H1 (cell line): ENCODE results near the gene DCTN1. TPM values are rescaled to one million over a fixed set of nuclear protein-coding genes. Genes with fewer than 3 reads are reported as not detected.

Experiments
- CTCF ChIA-PET: fragments of 300-600 bp; sonication (Branson Sonifier 250); formaldehyde crosslinking; loops from one replicate; lab custom pipeline; 2021; ENCODE audit not compliant: partially characterized antibody; lab: Charles Lee
- POLR2A ChIA-PET: fragments of 300-600 bp; sonication (Branson Sonifier 250); formaldehyde crosslinking; loops from one replicate; lab custom pipeline; 2021; ENCODE audit warnings: inconsistent platforms; ENCODE audit not compliant: partially characterized antibody; lab: Charles Lee
- DNase-seq, 2 experiments: peaks; one replicate each; pipeline versions ENCODE4 v3.0.0 to v3.0.0-alpha.2; 2010 to 2022; ENCODE audit warnings: low spot score in 2 of 2, low read depth in 1 of 2, mixed read lengths in 1 of 2
- FAIRE-seq: peaks from 2 replicates; lab custom pipeline; 2011; peaks lifted over from hg19 to GRCh38; lab: Jason Lieb, UNC
- H2AFZ ChIP-seq: 2 replicates; pipeline ENCODE4 v1.8.1; 2012; ENCODE audit warnings: low read length, inconsistent platforms
- H2AK5ac ChIP-seq: 2 replicates; pipeline ENCODE4 v1.6.1; 2013; ENCODE audit warnings: low read depth, low read length
- H2BK120ac ChIP-seq: replicated peaks from 2 replicates; pipeline ENCODE3; 2013; ENCODE audit warnings: low read depth, low read length, inconsistent platforms
- H2BK12ac ChIP-seq: 2 replicates; pipeline ENCODE4 v1.6.1; 2013; ENCODE audit warnings: low read depth, low read length
- H2BK15ac ChIP-seq: 2 replicates; pipeline ENCODE4 v1.6.1; 2013; ENCODE audit warnings: low read length
- H2BK20ac ChIP-seq: 2 replicates; pipeline ENCODE4 v1.6.1; 2013; ENCODE audit warnings: low read length
- H2BK5ac ChIP-seq: 2 replicates; pipeline ENCODE4 v1.6.1; 2013; ENCODE audit warnings: low read depth, low read length
- H3K14ac ChIP-seq: 2 replicates; pipeline ENCODE4 v1.6.1; 2013; ENCODE audit warnings: inconsistent platforms; ENCODE audit not compliant: insufficient read length
- H3K18ac ChIP-seq: 2 replicates; pipeline ENCODE4 v1.6.1; 2013; ENCODE audit warnings: low read length; ENCODE audit errors: extremely low read depth
- H3K23ac ChIP-seq: 2 replicates; pipeline ENCODE4 v1.6.1; 2013; ENCODE audit warnings: inconsistent platforms; ENCODE audit not compliant: insufficient read length
- H3K23me2 ChIP-seq: 2 replicates; pipeline ENCODE4 v1.6.1; 2013; ENCODE audit warnings: low read depth, low read length
- H3K27ac ChIP-seq: 2 replicates; pipeline ENCODE4 v1.6.1; 2011; ENCODE audit warnings: low read depth, low read length, inconsistent platforms
- H3K27me3 ChIP-seq, 4 experiments: replicated peaks in 1 of 4; 1 replicate in 1 of 4; 2 replicates in 3 of 4; pipeline versions ENCODE4 v1.6.1 to v1.8.1; 2011 to 2013; ENCODE audit warnings: low read length in 3 of 4, mild to moderate bottlenecking in 3 of 4, inconsistent platforms in 2 of 4, mixed read lengths in 2 of 4, moderate library complexity in 1 of 4; ENCODE audit not compliant: control insufficient read depth in 3 of 4, insufficient read depth in 3 of 4; ENCODE audit errors: extremely low read depth in 1 of 4
- H3K36me3 ChIP-seq, 4 experiments: 2 replicates each; pipeline versions ENCODE4 v1.6.1 to v1.8.1; 2011 to 2013; ENCODE audit warnings: mild to moderate bottlenecking in 4 of 4, low read length in 3 of 4, moderate library complexity in 2 of 4, control low read depth in 1 of 4, inconsistent platforms in 1 of 4; ENCODE audit not compliant: insufficient read depth in 4 of 4, control insufficient read depth in 2 of 4
- H3K4ac ChIP-seq: replicated peaks from 2 replicates; pipeline ENCODE3; 2013; ENCODE audit warnings: low read length, low read depth, mixed read lengths, inconsistent platforms; ENCODE audit not compliant: insufficient read length
- H3K4me1 ChIP-seq, 4 experiments: replicated peaks in 1 of 4; 1 replicate in 1 of 4; 2 replicates in 3 of 4; pipeline versions ENCODE4 v1.6.1 to v1.8.1; 2011 to 2013; ENCODE audit warnings: low read length in 3 of 4, inconsistent platforms in 2 of 4, mixed read lengths in 1 of 4; ENCODE audit not compliant: insufficient read depth in 4 of 4, control insufficient read depth in 3 of 4
- H3K4me2 ChIP-seq, 2 experiments: 2 replicates each; pipeline versions ENCODE4 v1.6.1 to v1.8.1; 2011 to 2013; ENCODE audit warnings: low read depth in 2 of 2, low read length in 2 of 2, control low read depth in 1 of 2, inconsistent platforms in 1 of 2, mild to moderate bottlenecking in 1 of 2; ENCODE audit not compliant: insufficient read depth in 1 of 2
- H3K4me3 ChIP-seq, 4 experiments: fragments of 200-600, 300-600 bp in 1 of 4; sonication (generic), shearing (Covaris generic), sonication (Bioruptor Twin) in 1 of 4; 2 replicates each; pipeline versions ENCODE4 v1.5.1 to v1.8.1; 2011 to 2016; ENCODE audit warnings: low read length in 4 of 4, low read depth in 3 of 4, control low read depth in 2 of 4, inconsistent platforms in 2 of 4, mild to moderate bottlenecking in 2 of 4, mixed read lengths in 1 of 4, moderate library complexity in 1 of 4; ENCODE audit not compliant: insufficient read depth in 2 of 4; ENCODE audit errors: extremely low read depth in 1 of 4
- H3K56ac ChIP-seq: replicated peaks from 2 replicates; pipeline ENCODE3; 2013; ENCODE audit warnings: low read depth, mild to moderate bottlenecking, mixed read lengths, low read length, inconsistent platforms; ENCODE audit not compliant: insufficient read length
- H3K79me1 ChIP-seq: 2 replicates; pipeline ENCODE4 v1.6.1; 2013; ENCODE audit warnings: low read depth, low read length, control low read depth
- H3K79me2 ChIP-seq, 2 experiments: 2 replicates each; pipeline versions ENCODE4 v1.6.1 to v1.8.1; 2012 to 2013; ENCODE audit warnings: low read length in 2 of 2, mild to moderate bottlenecking in 2 of 2, inconsistent platforms in 1 of 2; ENCODE audit not compliant: insufficient read depth in 2 of 2, control insufficient read depth in 1 of 2
- H3K9ac ChIP-seq, 4 experiments: replicated peaks in 1 of 4; 1 replicate in 1 of 4; 2 replicates in 3 of 4; pipeline versions ENCODE4 v1.6.1 to v1.8.1; 2011 to 2013; ENCODE audit warnings: low read depth in 3 of 4, low read length in 3 of 4, control low read depth in 2 of 4, mild to moderate bottlenecking in 2 of 4, moderate library complexity in 2 of 4, inconsistent platforms in 1 of 4; ENCODE audit errors: extremely low read depth in 1 of 4
- H3K9me3 ChIP-seq, 2 experiments: 2 replicates each; pipeline versions ENCODE4 v1.6.1 to v1.8.1; 2012 to 2013; ENCODE audit warnings: mild to moderate bottlenecking in 2 of 2, moderate library complexity in 2 of 2, control low read depth in 1 of 2, inconsistent platforms in 1 of 2, low read depth in 1 of 2, low read length in 1 of 2, mixed read lengths in 1 of 2; ENCODE audit not compliant: insufficient read depth in 2 of 2
- H4K20me1 ChIP-seq, 2 experiments: replicated peaks in 1 of 2; 2 replicates each; pipeline versions ENCODE3 to v1.8.1; 2011 to 2013; ENCODE audit warnings: inconsistent platforms in 2 of 2, low read length in 2 of 2, mild to moderate bottlenecking in 1 of 2; ENCODE audit not compliant: insufficient read depth in 2 of 2, control insufficient read depth in 1 of 2
- H4K5ac ChIP-seq: 2 replicates; pipeline ENCODE4 v1.6.1; 2013; ENCODE audit warnings: low read length, low read depth, mixed read lengths, inconsistent platforms; ENCODE audit not compliant: insufficient read length
- H4K8ac ChIP-seq: 2 replicates; pipeline ENCODE4 v1.8.0; 2013; ENCODE audit warnings: mild to moderate bottlenecking, moderate library complexity, low read length, inconsistent platforms; ENCODE audit not compliant: insufficient read depth; ENCODE audit errors: extremely low read depth
- H4K91ac ChIP-seq: replicated peaks from 2 replicates; pipeline ENCODE3; 2013; ENCODE audit warnings: low read length, mixed read lengths, inconsistent platforms; ENCODE audit not compliant: insufficient read length
- BCL11A ChIP-seq, 2 experiments: IDR thresholded peaks; one replicate each; pipeline ENCODE4 v1.6.1; 2011; ENCODE audit warnings: low read depth in 2 of 2, low read length in 2 of 2, mild to moderate bottlenecking in 2 of 2
- CHD1 ChIP-seq: IDR thresholded peaks from 2 replicates; pipeline ENCODE4 v1.6.1; 2012; ENCODE audit warnings: low read depth, low read length, improper control_type of control experiment
- CTBP2 ChIP-seq: IDR thresholded peaks from 2 replicates; pipeline ENCODE4 v1.7.0; 2011; ENCODE audit warnings: borderline replicate concordance, mild to moderate bottlenecking, moderate library complexity, mixed read lengths, low read length; ENCODE audit not compliant: insufficient read depth, insufficient read length
- NANOG ChIP-seq: IDR thresholded peaks from 2 replicates; pipeline ENCODE4 v1.6.1; 2011; ENCODE audit warnings: low read length, low read depth, mild to moderate bottlenecking, inconsistent platforms; ENCODE audit not compliant: insufficient read depth, poor library complexity, severe bottlenecking
- POLR2A ChIP-seq, 2 experiments: IDR thresholded peaks; 1 replicate in 1 of 2; 2 replicates in 1 of 2; pipeline ENCODE4 v1.6.1; 2011; ENCODE audit warnings: low read depth in 2 of 2, low read length in 2 of 2, mild to moderate bottlenecking in 2 of 2; ENCODE audit errors: control extremely low read depth in 1 of 2
- RBBP5 ChIP-seq: IDR thresholded peaks from 2 replicates; pipeline ENCODE4 v1.7.1; 2012; ENCODE audit warnings: low read depth, mild to moderate bottlenecking, inconsistent platforms, low read length, moderate library complexity, borderline replicate concordance
- SIN3A ChIP-seq, 2 experiments: IDR thresholded peaks in 1 of 2; conservative IDR thresholded peaks in 1 of 2; 2 replicates each; pipeline ENCODE4 v1.6.1; 2011 to 2012; ENCODE audit warnings: low read length in 2 of 2, improper control_type of control experiment in 1 of 2, low read depth in 1 of 2, mild to moderate bottlenecking in 1 of 2
- SP4 ChIP-seq: IDR thresholded peaks from 2 replicates; pipeline ENCODE4 v1.6.1; 2012; ENCODE audit warnings: low read length, inconsistent platforms
- SRF ChIP-seq: IDR thresholded peaks from 2 replicates; pipeline ENCODE4 v1.6.1; 2011; ENCODE audit warnings: mild to moderate bottlenecking, low read depth, low read length, moderate library complexity
- TCF12 ChIP-seq: IDR thresholded peaks from 2 replicates; pipeline ENCODE4 v1.6.1; 2011; ENCODE audit warnings: low read depth, mild to moderate bottlenecking, low read length
- WGBS, 2 experiments: shearing (Covaris generic) in 1 of 2; methylation state at CpG; one replicate each; pipeline versions ENCODE4 v1.1.6 to v1.1.7; 2013 to 2015; ENCODE audit warnings: low lambda C conversion rate in 2 of 2, mixed read lengths in 2 of 2, inconsistent platforms in 1 of 2, low coverage in 1 of 2, missing lambda C conversion rate in 1 of 2; ENCODE audit not compliant: insufficient replicate concordance in 2 of 2, insufficient coverage in 1 of 2, insufficient read length in 1 of 2; ENCODE audit errors: extremely low coverage in 1 of 2, missing lambda C conversion rate in 1 of 2; 5-methylcytosine and 5-hydroxymethylcytosine counted together
- polyA plus RNA-seq, 7 experiments: library from polyadenylated mRNA; depleted of rRNA in 3 of 7; stranded (reverse) in 5 of 7; unstranded in 2 of 7; fragments of >200 nt in 5 of 7; fragments of 200-250 nt in 2 of 7; gene quantifications; 1 replicate in 5 of 7; 2 replicates in 1 of 7; 4 replicates in 1 of 7; pipeline versions ENCODE4 v1.2.1 to v1.2.3, GENCODE V29; 2011 to 2013; ENCODE audit warnings: missing spikeins in 2 of 7, mixed read lengths in 2 of 7
- total RNA-seq: library from RNA; stranded (reverse); fragmentation: NEBNext Ultra II Directional; extraction: Animal tissue kit (Norgen Biotek cat#: 25700); gene quantifications from 2 replicates; pipeline ENCODE4 v1.2.1, GENCODE V29; 2021
- TF ChIP-seq, protein P1 (sequence below), 3 experiments: IDR thresholded peaks; 1 replicate in 2 of 3; 2 replicates in 1 of 3; pipeline versions ENCODE4 v1.5.1 to v1.6.1; 2011; ENCODE audit warnings: low read length in 3 of 3, mild to moderate bottlenecking in 3 of 3, inconsistent platforms in 2 of 3, low read depth in 1 of 3, moderate library complexity in 1 of 3; ENCODE audit not compliant: insufficient read depth in 1 of 3; ENCODE audit errors: control extremely low read depth in 1 of 3

Gene DCTN1
- total and polyA plus RNA-seq, 2 of the 8 experiments (the other 6 are each of a cell fraction or from before 2014, with no cell fraction given), result 105 to 162 TPM

DNA sequence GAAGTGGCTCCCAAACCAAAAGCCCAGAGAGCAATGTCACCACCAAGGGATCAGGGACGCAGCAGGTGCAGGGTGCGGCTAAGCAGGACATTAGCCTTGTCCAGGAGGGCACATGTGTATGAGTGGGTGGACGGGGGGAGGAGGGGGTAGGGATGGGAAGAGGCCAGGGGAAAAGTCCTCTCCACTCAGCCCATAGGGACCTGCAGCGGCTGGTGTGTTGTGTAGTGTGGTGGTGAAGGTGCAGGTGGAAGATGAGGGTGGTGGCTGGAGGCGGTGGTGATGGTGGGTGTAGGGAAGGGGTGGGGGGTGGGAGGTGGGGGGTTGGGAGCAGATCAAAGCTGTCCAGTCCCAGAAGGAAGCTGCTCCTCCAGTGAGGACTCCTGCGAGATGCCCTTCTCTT lies 37.7 kb upstream of the DCTN1 start:
- ChIA-PET POLR2A (interaction anchor here (0.6 to 1.0 kb wide), 2 partner anchors 30 to 141 kb away, joined by 3 read pairs; no protein-coding TSS in a partner anchor), CTCF (interaction anchor here (1.0 to 1.2 kb wide), 2 partner anchors 16 to 48 kb away, joined by 3 read pairs; partner anchors contain the start of gene MOGS)
- peaks cover 0 to 16% (median 3%) of the 10 kb centered on the region in 4 experiments; a peak in 4 of 7 replicates for H3K4me1 ChIP-seq
- H2BK15ac ChIP-seq, result no peak overlapping the region
- H3K9me3 ChIP-seq, result no peaks in the 10 kb centered on the region
- H2BK20ac ChIP-seq, result no peak overlapping the region
- H3K79me1 ChIP-seq, result no peaks in the 10 kb centered on the region
- no peak overlapping the region for H2BK12ac ChIP-seq
- no peak overlapping the region for H3K56ac ChIP-seq
- H3K18ac ChIP-seq, result no peak overlapping the region
- H3K4me3 ChIP-seq, result no peak overlapping the region
- no peak overlapping the region for H2AFZ ChIP-seq
- H4K8ac ChIP-seq, result no peak overlapping the region
- H3K4ac ChIP-seq, result no peak overlapping the region
- no peak overlapping the region for H3K14ac ChIP-seq
- H3K4me2 ChIP-seq, result no peak overlapping the region
- H3K23ac ChIP-seq, result no peak overlapping the region
- WGBS, 2 experiments, result 100% methylated on average over 2 of the region's 6 CpGs; no CpG with 5 or more reads in 1 of the 2 experiments
- H3K79me2 ChIP-seq, result no peaks in the 10 kb centered on the region
- 0 out of 7 replicates have a peak, but pooled peaks cover 0 to 1% (median 0%) of the 10 kb centered on the region in 4 experiments for H3K27me3 ChIP-seq
- no peak for DNase-seq
- H4K5ac ChIP-seq, result no peak overlapping the region
- no peak overlapping the region for H2AK5ac ChIP-seq
- H3K27ac ChIP-seq, result no peak overlapping the region
- H3K23me2 ChIP-seq, result peaks cover 10% of the 10 kb centered on the region
- no peak overlapping the region for H2BK5ac ChIP-seq
- no peak overlapping the region for H4K91ac ChIP-seq
- no peak overlapping the region for H3K9ac ChIP-seq
- FAIRE-seq, result no peak
- H4K20me1 ChIP-seq, result no peaks in the 10 kb centered on the region
- H3K36me3 ChIP-seq, result no peaks in the 10 kb centered on the region
- H2BK120ac ChIP-seq, result no peak overlapping the region
- TF ChIP-seq SIN3A (conservative IDR thresholded peaks at IDR 0.05 in 1 of 2, IDR thresholded peaks at IDR 0.05 in 1 of 2; ENCODE audit: low read depth in 1 of 2, low read length in 2 of 2) (no peak), TCF12 (no peak), BCL11A (IDR thresholded peaks at IDR 0.05; ENCODE audit: low read depth in 2 of 2, low read length in 2 of 2) (no peak), CHD1 (no peak), CTBP2 (no peak), RBBP5 (no peak), SP4 (no peak), POLR2A (IDR thresholded peaks at IDR 0.05; ENCODE audit: control extremely low read depth in 1 of 2, low read depth in 2 of 2, low read length in 2 of 2) (no peak), SRF (no peak), NANOG (no peak)
- TF ChIP-seq, protein P1, sequence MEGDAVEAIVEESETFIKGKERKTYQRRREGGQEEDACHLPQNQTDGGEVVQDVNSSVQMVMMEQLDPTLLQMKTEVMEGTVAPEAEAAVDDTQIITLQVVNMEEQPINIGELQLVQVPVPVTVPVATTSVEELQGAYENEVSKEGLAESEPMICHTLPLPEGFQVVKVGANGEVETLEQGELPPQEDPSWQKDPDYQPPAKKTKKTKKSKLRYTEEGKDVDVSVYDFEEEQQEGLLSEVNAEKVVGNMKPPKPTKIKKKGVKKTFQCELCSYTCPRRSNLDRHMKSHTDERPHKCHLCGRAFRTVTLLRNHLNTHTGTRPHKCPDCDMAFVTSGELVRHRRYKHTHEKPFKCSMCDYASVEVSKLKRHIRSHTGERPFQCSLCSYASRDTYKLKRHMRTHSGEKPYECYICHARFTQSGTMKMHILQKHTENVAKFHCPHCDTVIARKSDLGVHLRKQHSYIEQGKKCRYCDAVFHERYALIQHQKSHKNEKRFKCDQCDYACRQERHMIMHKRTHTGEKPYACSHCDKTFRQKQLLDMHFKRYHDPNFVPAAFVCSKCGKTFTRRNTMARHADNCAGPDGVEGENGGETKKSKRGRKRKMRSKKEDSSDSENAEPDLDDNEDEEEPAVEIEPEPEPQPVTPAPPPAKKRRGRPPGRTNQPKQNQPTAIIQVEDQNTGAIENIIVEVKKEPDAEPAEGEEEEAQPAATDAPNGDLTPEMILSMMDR (IDR thresholded peaks at IDR 0.05; ENCODE audit: control extremely low read depth in 1 of 3, insufficient read depth in 1 of 3, low read depth in 1 of 3, low read length in 3 of 3), result no peak
